ENCODE data around the gene ZCCHC2. TPM values are rescaled to one million over a fixed set of nuclear protein-coding genes. Genes with fewer than 3 reads are reported as not detected.

Gene ZCCHC2
- total and polyA plus RNA-seq, 2 of the 8 experiments (the other 6 are each of a cell fraction or from before 2014, with no cell fraction given): 13.5 to 18.6 TPM

DNA sequence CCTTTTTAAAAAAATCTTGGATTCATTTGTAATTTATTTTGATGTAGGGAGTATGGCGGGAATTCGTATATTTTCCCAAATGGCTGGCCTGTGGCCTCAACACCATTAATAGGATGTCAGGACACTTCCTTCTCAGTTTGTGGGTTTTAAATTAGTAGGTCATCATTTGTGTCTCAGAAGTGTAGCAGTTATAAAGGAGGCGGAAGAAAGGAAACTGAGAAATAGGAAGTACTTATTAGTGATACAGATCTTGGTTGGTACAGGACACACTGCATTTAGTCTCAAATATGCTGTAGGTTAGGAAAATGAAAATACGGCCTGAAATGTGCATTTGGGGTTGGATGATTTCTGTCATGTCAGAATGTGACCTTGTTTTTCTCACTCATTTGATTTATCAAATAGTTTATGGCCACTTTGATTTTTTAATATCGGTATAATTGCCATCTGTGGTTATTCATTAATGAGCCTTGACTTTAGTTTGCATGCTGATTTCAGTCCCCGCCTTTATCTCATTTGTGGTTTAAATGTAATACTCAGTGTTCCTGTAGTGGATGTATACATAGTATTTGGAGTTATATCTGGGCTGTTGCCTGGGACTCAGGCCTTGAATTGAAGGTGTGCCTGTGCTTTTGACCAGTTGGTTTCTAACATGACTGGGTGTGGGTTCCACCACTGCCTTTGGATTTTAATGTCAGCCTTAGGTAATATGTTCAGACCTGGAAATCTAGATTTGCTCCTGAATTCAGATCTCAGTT, 31.4 kb downstream of the ZCCHC2 start:
- H2BK5ac ChIP-seq (ENCODE audit: low read depth, low read length): no peak overlapping the region
- H3K23ac ChIP-seq (ENCODE audit: insufficient read length): no peak overlapping the region
- TF ChIP-seq NRF1 (IDR thresholded peaks at IDR 0.05; ENCODE audit: low read depth, low read length): no peak
- TF ChIP-seq, protein P1, sequence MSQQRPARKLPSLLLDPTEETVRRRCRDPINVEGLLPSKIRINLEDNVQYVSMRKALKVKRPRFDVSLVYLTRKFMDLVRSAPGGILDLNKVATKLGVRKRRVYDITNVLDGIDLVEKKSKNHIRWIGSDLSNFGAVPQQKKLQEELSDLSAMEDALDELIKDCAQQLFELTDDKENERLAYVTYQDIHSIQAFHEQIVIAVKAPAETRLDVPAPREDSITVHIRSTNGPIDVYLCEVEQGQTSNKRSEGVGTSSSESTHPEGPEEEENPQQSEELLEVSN (IDR thresholded peaks at IDR 0.05): no peak
- no peaks in the 10 kb centered on the region for H4K20me1 ChIP-seq (replicated peaks in 1 of 2; ENCODE audit: control insufficient read depth in 1 of 2, insufficient read depth in 2 of 2, low read length in 2 of 2)
- H3K56ac ChIP-seq (replicated peaks; ENCODE audit: insufficient read length, low read depth, low read length): no peak overlapping the region
- H3K27ac ChIP-seq (ENCODE audit: low read depth, low read length): no peak overlapping the region
- H3K79me1 ChIP-seq (ENCODE audit: low read depth, low read length): no peaks in the 10 kb centered on the region
- POLR2A ChIA-PET (ENCODE audit: partially characterized antibody): no interaction called here
- H3K9ac ChIP-seq (replicated peaks in 1 of 4; ENCODE audit: extremely low read depth in 1 of 4, low read depth in 3 of 4, low read length in 3 of 4): no peak overlapping the region
- WGBS, 2 experiments (ENCODE audit: extremely low coverage in 1 of 2, insufficient coverage in 1 of 2, insufficient read length in 1 of 2, insufficient replicate concordance in 2 of 2, low coverage in 1 of 2, low lambda C conversion rate in 2 of 2, missing lambda C conversion rate in 1 of 2): 90% methylated on average over 6 of the region's 6 CpGs; no CpG with 5 or more reads in 1 of the 2 experiments
- no peak overlapping the region for H3K4me2 ChIP-seq (ENCODE audit: insufficient read depth in 1 of 2, low read depth in 2 of 2, low read length in 2 of 2)
- no peak for FAIRE-seq
- no peak for DNase-seq (ENCODE audit: low read depth in 1 of 2, low spot score in 2 of 2)
- no peak overlapping the region for H2BK12ac ChIP-seq (ENCODE audit: low read depth, low read length)
- H4K5ac ChIP-seq (ENCODE audit: insufficient read length, low read depth, low read length): no peak overlapping the region
- no peak overlapping the region for H3K4ac ChIP-seq (replicated peaks; ENCODE audit: insufficient read length, low read depth, low read length)
- no peak overlapping the region for H2AFZ ChIP-seq (ENCODE audit: low read length)
- no peaks in the 10 kb centered on the region for H3K4me1 ChIP-seq (replicated peaks in 1 of 4; ENCODE audit: control insufficient read depth in 3 of 4, insufficient read depth in 4 of 4, low read length in 3 of 4)
- H2AK5ac ChIP-seq (ENCODE audit: low read depth, low read length): no peak overlapping the region
- H3K9me3 ChIP-seq (ENCODE audit: insufficient read depth in 2 of 2, low read depth in 1 of 2, low read length in 1 of 2): no peaks in the 10 kb centered on the region
- peaks cover 0 to 8% (median 3%) of the 10 kb centered on the region in 4 experiments; a peak in 2 of 8 replicates for H3K36me3 ChIP-seq (ENCODE audit: control insufficient read depth in 2 of 4, insufficient read depth in 4 of 4, low read length in 3 of 4)
- no peak overlapping the region for H3K4me3 ChIP-seq (ENCODE audit: extremely low read depth in 1 of 4, insufficient read depth in 2 of 4, low read depth in 3 of 4, low read length in 4 of 4)
- no peak overlapping the region for H2BK20ac ChIP-seq (ENCODE audit: low read length)
- H3K23me2 ChIP-seq (ENCODE audit: low read depth, low read length): no peaks in the 10 kb centered on the region
- H4K91ac ChIP-seq (replicated peaks; ENCODE audit: insufficient read length, low read length): no peak overlapping the region
- no peak overlapping the region for H4K8ac ChIP-seq (ENCODE audit: extremely low read depth, insufficient read depth, low read length)
- CTCF ChIA-PET (ENCODE audit: partially characterized antibody): interaction anchor here (1.8 kb wide), 1 partner anchor 29 kb away, joined by 5 read pairs; no protein-coding TSS in a partner anchor
- H2BK15ac ChIP-seq (ENCODE audit: low read length): no peak overlapping the region
- no peak overlapping the region for H3K14ac ChIP-seq (ENCODE audit: insufficient read length)
- no peaks in the 10 kb centered on the region for H3K79me2 ChIP-seq (ENCODE audit: control insufficient read depth in 1 of 2, insufficient read depth in 2 of 2, low read length in 2 of 2)
- H3K27me3 ChIP-seq (replicated peaks in 1 of 4; ENCODE audit: control insufficient read depth in 3 of 4, extremely low read depth in 1 of 4, insufficient read depth in 3 of 4, low read length in 3 of 4): no peaks in the 10 kb centered on the region
- H3K18ac ChIP-seq (ENCODE audit: extremely low read depth, low read length): no peak overlapping the region
- H2BK120ac ChIP-seq (replicated peaks; ENCODE audit: low read depth, low read length): no peak overlapping the region
